Measurements from ENCODE around the gene ANKHD1. TPM values are rescaled to one million over a fixed set of nuclear protein-coding genes. Genes with fewer than 3 reads are reported as not detected.

The ANKHD1 gene
- total and polyA plus RNA-seq, 9 of the 15 experiments (the other 6 are each of a cell fraction or from before 2014, with no cell fraction given) = 38.9 to 138 (median 78.7) TPM

GRCh38 chr5:140567871-140568270 lies 166.2 kb downstream of the ANKHD1 start (continued):
- no peak for TF ChIP-seq CREB5 (CRISPR knock-in tag; IDR thresholded peaks at IDR 0.05)
- no peak for TF ChIP-seq ARID3A (IDR thresholded peaks at IDR 0.05; ENCODE audit: borderline replicate concordance, low read depth, low read length)
- no peak for TF ChIP-seq KDM5B (IDR thresholded peaks at IDR 0.05; ENCODE audit: insufficient replicate concordance, low read depth, low read length)
- TF ChIP-seq ZNF584 (CRISPR knock-in tag; IDR thresholded peaks at IDR 0.05; ENCODE audit: low read depth) = no peak
- no peak for TF ChIP-seq ZNF644 (tag; IDR thresholded peaks at IDR 0.05; ENCODE audit: low read depth)
- no peak for TF ChIP-seq ZNF511 (CRISPR knock-in tag; IDR thresholded peaks at IDR 0.05)
- TF ChIP-seq GTF2B (IDR thresholded peaks at IDR 0.05; ENCODE audit: extremely low read depth, insufficient read length) = no peak
- TF ChIP-seq ZNF436 (CRISPR knock-in tag; IDR thresholded peaks at IDR 0.05) = no peak
- TF ChIP-seq ZNF609 (CRISPR knock-in tag; IDR thresholded peaks at IDR 0.05; ENCODE audit: borderline replicate concordance) = no peak
